ENCODE data around the gene OXA1L. TPM values are rescaled to one million over a fixed set of nuclear protein-coding genes. Genes with fewer than 3 reads are reported as not detected.

The OXA1L gene
- total and polyA plus RNA-seq, 4 donors = 53.6 to 106 (median 61.8) TPM

- TF ChIP-seq FOXA2 (IDR thresholded peaks at IDR 0.05) (no peak), HNF4A (conservative IDR thresholded peaks at IDR 0.05) (no peak), NR2F2 (IDR thresholded peaks at IDR 0.05) (no peak), MAX (IDR thresholded peaks at IDR 0.05) (no peak), FOXA1 (IDR thresholded peaks at IDR 0.05) (no peak), SP1 (IDR thresholded peaks at IDR 0.05) (no peak), YY1 (IDR thresholded peaks at IDR 0.05) (no peak), RAD21 (IDR thresholded peaks at IDR 0.05) (no peak), EGR1 (IDR thresholded peaks at IDR 0.05; ENCODE audit: low read depth in 2 of 2) (no peak), ATF3 (IDR thresholded peaks at IDR 0.05) (no peak)
- TF ChIP-seq, protein P1, sequence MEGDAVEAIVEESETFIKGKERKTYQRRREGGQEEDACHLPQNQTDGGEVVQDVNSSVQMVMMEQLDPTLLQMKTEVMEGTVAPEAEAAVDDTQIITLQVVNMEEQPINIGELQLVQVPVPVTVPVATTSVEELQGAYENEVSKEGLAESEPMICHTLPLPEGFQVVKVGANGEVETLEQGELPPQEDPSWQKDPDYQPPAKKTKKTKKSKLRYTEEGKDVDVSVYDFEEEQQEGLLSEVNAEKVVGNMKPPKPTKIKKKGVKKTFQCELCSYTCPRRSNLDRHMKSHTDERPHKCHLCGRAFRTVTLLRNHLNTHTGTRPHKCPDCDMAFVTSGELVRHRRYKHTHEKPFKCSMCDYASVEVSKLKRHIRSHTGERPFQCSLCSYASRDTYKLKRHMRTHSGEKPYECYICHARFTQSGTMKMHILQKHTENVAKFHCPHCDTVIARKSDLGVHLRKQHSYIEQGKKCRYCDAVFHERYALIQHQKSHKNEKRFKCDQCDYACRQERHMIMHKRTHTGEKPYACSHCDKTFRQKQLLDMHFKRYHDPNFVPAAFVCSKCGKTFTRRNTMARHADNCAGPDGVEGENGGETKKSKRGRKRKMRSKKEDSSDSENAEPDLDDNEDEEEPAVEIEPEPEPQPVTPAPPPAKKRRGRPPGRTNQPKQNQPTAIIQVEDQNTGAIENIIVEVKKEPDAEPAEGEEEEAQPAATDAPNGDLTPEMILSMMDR (IDR thresholded peaks at IDR 0.05; ENCODE audit: low read depth, low read length, missing input control) = no peak
- TF ChIP-seq, protein P2, sequence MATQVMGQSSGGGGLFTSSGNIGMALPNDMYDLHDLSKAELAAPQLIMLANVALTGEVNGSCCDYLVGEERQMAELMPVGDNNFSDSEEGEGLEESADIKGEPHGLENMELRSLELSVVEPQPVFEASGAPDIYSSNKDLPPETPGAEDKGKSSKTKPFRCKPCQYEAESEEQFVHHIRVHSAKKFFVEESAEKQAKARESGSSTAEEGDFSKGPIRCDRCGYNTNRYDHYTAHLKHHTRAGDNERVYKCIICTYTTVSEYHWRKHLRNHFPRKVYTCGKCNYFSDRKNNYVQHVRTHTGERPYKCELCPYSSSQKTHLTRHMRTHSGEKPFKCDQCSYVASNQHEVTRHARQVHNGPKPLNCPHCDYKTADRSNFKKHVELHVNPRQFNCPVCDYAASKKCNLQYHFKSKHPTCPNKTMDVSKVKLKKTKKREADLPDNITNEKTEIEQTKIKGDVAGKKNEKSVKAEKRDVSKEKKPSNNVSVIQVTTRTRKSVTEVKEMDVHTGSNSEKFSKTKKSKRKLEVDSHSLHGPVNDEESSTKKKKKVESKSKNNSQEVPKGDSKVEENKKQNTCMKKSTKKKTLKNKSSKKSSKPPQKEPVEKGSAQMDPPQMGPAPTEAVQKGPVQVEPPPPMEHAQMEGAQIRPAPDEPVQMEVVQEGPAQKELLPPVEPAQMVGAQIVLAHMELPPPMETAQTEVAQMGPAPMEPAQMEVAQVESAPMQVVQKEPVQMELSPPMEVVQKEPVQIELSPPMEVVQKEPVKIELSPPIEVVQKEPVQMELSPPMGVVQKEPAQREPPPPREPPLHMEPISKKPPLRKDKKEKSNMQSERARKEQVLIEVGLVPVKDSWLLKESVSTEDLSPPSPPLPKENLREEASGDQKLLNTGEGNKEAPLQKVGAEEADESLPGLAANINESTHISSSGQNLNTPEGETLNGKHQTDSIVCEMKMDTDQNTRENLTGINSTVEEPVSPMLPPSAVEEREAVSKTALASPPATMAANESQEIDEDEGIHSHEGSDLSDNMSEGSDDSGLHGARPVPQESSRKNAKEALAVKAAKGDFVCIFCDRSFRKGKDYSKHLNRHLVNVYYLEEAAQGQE (IDR thresholded peaks at IDR 0.05) = no peak
- 89% methylated on average over 4 of the region's 4 CpGs for WGBS
- H3K4me1 ChIP-seq (ENCODE audit: control insufficient read depth in 4 of 4, insufficient read depth in 4 of 4, low read length in 3 of 4) = no peaks in the 10 kb centered on the region
- H3K9ac ChIP-seq (ENCODE audit: low read depth in 1 of 2, low read length in 2 of 2) = no peak overlapping the region
- no peaks in the 10 kb centered on the region for H3K27me3 ChIP-seq (ENCODE audit: control insufficient read depth in 4 of 4, insufficient read depth in 4 of 4, low read length in 3 of 4)
- H3K4me3 ChIP-seq (ENCODE audit: low read depth in 1 of 3, low read length in 3 of 3) = peak overlapping the region in 1 of 3 donors; percentile 4
- no peaks in the 10 kb centered on the region for H3K9me3 ChIP-seq (ENCODE audit: control insufficient read depth in 4 of 4, low read length in 3 of 4)
- H3K36me3 ChIP-seq (ENCODE audit: control insufficient read depth in 4 of 4, insufficient read depth in 3 of 4, low read depth in 1 of 4, low read length in 3 of 4) = no peaks in the 10 kb centered on the region
- no peak overlapping the region for H3K27ac ChIP-seq (ENCODE audit: low read depth in 1 of 2, low read length in 2 of 2)
- DNase-seq (ENCODE audit: low spot score) = no peak
Measured at GRCh38 chr14:22812744-22813143, 46.3 kb downstream of the OXA1L start.

- no peak for TF ChIP-seq FOXA1 (IDR thresholded peaks at IDR 0.05)
- no peak for TF ChIP-seq TAF1 (conservative IDR thresholded peaks at IDR 0.05)
- TF ChIP-seq RXRA (IDR thresholded peaks at IDR 0.05) = no peak
- TF ChIP-seq GABPA (IDR thresholded peaks at IDR 0.05 in 1 of 2, conservative IDR thresholded peaks at IDR 0.05 in 1 of 2) = no peak
- TF ChIP-seq EGR1 (IDR thresholded peaks at IDR 0.05; ENCODE audit: low read depth in 2 of 2) = no peak
- TF ChIP-seq NR2F2 (IDR thresholded peaks at IDR 0.05) = no peak
- TF ChIP-seq HNF4A (conservative IDR thresholded peaks at IDR 0.05) = no peak
- TF ChIP-seq, protein P1 (IDR thresholded peaks at IDR 0.05; ENCODE audit: low read depth, low read length, missing input control) = no peak
- no peak for TF ChIP-seq HNF4G (IDR thresholded peaks at IDR 0.05)
- no peak for TF ChIP-seq YY1 (IDR thresholded peaks at IDR 0.05)
- no peak for TF ChIP-seq RAD21 (IDR thresholded peaks at IDR 0.05)
- Histone ChIP-seq H3K4me1 (ENCODE audit: control insufficient read depth in 4 of 4, insufficient read depth in 4 of 4, low read length in 3 of 4) (no peaks in the 10 kb centered on the region), H3K27ac (ENCODE audit: low read depth in 1 of 2, low read length in 2 of 2) (no peak overlapping the region), H3K9ac (ENCODE audit: low read depth in 1 of 2, low read length in 2 of 2) (no peak overlapping the region), H3K36me3 (ENCODE audit: control insufficient read depth in 4 of 4, insufficient read depth in 3 of 4, low read depth in 1 of 4, low read length in 3 of 4) (no peaks in the 10 kb centered on the region), H3K4me3 (ENCODE audit: low read depth in 1 of 3, low read length in 3 of 3) (no peak overlapping the region), H3K27me3 (ENCODE audit: control insufficient read depth in 4 of 4, insufficient read depth in 4 of 4, low read length in 3 of 4) (no peaks in the 10 kb centered on the region), H3K9me3 (ENCODE audit: control insufficient read depth in 4 of 4, low read length in 3 of 4) (no peaks in the 10 kb centered on the region)
- DNase-seq (ENCODE audit: low spot score) = no peak
- WGBS = 78% methylated on average over 9 of the region's 9 CpGs
Measured at GRCh38 chr14:22813145-22813544, 46.7 kb downstream of the OXA1L start.
